Prostate gland (tissue), 2 donors: ENCODE results near the gene ANP32B. TPM values are rescaled to one million over a fixed set of nuclear protein-coding genes. Genes with fewer than 3 reads are reported as not detected.

ENCODE experiments used
- DNase-seq: peaks from one replicate; pipeline ENCODE4 v3.0.0-alpha.2; 2019; ENCODE audit warnings: low spot score
- H3K27ac ChIP-seq, 2 donors: fragments of 200-600 bp; sonication (generic); 2 replicates each; pipeline ENCODE4 v1.5.1; 2017 to 2019
- H3K27me3 ChIP-seq: fragments of 200-600 bp; sonication (generic); replicated peaks from 2 replicates; pipeline ENCODE4 v1.5.1; 2019; ENCODE audit not compliant: insufficient read depth
- H3K36me3 ChIP-seq, 2 donors: fragments of 200-600 bp; sonication (generic); 1 replicate in 1 of 2; 2 replicates in 1 of 2; pipeline versions ENCODE4 v1.5.1 to v1.8.1; 2017 to 2019
- H3K4me1 ChIP-seq: fragments of 200-600 bp; sonication (generic); replicated peaks from 2 replicates; pipeline ENCODE4 v1.5.1; 2019
- H3K4me3 ChIP-seq, 2 donors: fragments of 200-600 bp; sonication (generic); 2 replicates each; pipeline ENCODE4 v1.5.1; 2017 to 2019
- H3K9me3 ChIP-seq: fragments of 200-600 bp; sonication (generic); 2 replicates; pipeline ENCODE4 v1.5.1; 2017
- CTCF ChIP-seq, 4 experiments: fragments of 200-600 bp in 2 of 4; fragments of 450-650 bp in 2 of 4; sonication (generic) in 2 of 4; IDR thresholded peaks; 1 replicate in 3 of 4; 2 replicates in 1 of 4; pipeline ENCODE4 v1.5.1; 2016 to 2019; ENCODE audit warnings: antibody characterized with exemption in 4 of 4, mild to moderate bottlenecking in 2 of 4, moderate library complexity in 2 of 4
- POLR2A ChIP-seq: fragments of 450-650 bp; IDR thresholded peaks from one replicate; pipeline ENCODE4 v1.6.1; 2016; ENCODE audit warnings: antibody characterized with exemption, mild to moderate bottlenecking
- POLR2AphosphoS5 ChIP-seq: sonication (generic); formaldehyde crosslinking; IDR thresholded peaks from one replicate; pipeline ENCODE4 v1.6.1; 2017; ENCODE audit warnings: antibody characterized with exemption
- WGBS: methylation state at CpG from one replicate; pipeline ENCODE4 v1.1.5; 2018; 5-methylcytosine and 5-hydroxymethylcytosine counted together
- intact Hi-C: fragments of 100-400 bp; cut with DNase I; formaldehyde crosslinking; loops from one replicate; pipeline ENCODE4 v1.14.2; 2022
- total RNA-seq, 2 donors: library from RNA; depleted of rRNA; stranded (reverse); fragments of >200 nt; gene quantifications; one replicate each; pipeline ENCODE4 v1.1.0, GENCODE V29; 2016

The ANP32B gene
- 10 to 100 TPM; 22.5 to 25.1 TPM for total RNA-seq

- Histone ChIP-seq H3K27me3 (no peaks in the 10 kb centered on the region), H3K4me1 (peaks cover 9% of the 10 kb centered on the region), H3K27ac (peak within 1 kb of the TSS; percentile 97 to 99), H3K9me3 (no peaks in the 10 kb centered on the region), H3K4me3 (peak within 1 kb of the TSS; percentile 95 to 97), H3K36me3 (no peaks in the 10 kb centered on the region)
- intact Hi-C loops = loop anchor here (2.0 kb wide), 1 partner anchor 60 kb away; the partner anchor contains the start of gene TRMO
- DNase-seq = peak; percentile 85
- TF ChIP-seq POLR2A (peak; percentile 35), CTCF (IDR thresholded peaks at IDR 0.05) (peak; percentile 85 to 97 (median 90)), POLR2AphosphoS5 (no peak)
- under 1% methylated on average over 71 of the region's 105 CpGs for WGBS
Measured at GRCh38 chr9:97982683-97983588, at the start of gene ANP32B. ANP32B (plus strand) TSS chr9:97983341; CDS start chr9:97983556, 215 bp downstream.

GRCh38 chr9:97934321-97935115 is 48.6 kb upstream of the ANP32B start:
- H3K36me3 ChIP-seq = no peaks in the 10 kb centered on the region
- TF ChIP-seq CTCF (IDR thresholded peaks at IDR 0.05) (no peak), POLR2A (no peak), POLR2AphosphoS5 (no peak)
- 23% methylated on average over 6 of the region's 6 CpGs for WGBS
- no peaks in the 10 kb centered on the region for H3K27me3 ChIP-seq
- intact Hi-C loops = no loop called here
- DNase-seq = no peak
- no peak overlapping the region for H3K4me3 ChIP-seq
- no peak overlapping the region for H3K27ac ChIP-seq
- H3K9me3 ChIP-seq = no peaks in the 10 kb centered on the region
- no peaks in the 10 kb centered on the region for H3K4me1 ChIP-seq

GRCh38 chr9:97935276-97935675 is 47.9 kb upstream of the ANP32B start:
- WGBS = 87% methylated on average over 1 of the region's 1 CpG
- H3K9me3 ChIP-seq = no peaks in the 10 kb centered on the region
- no peaks in the 10 kb centered on the region for H3K36me3 ChIP-seq
- H3K27me3 ChIP-seq = no peaks in the 10 kb centered on the region
- no peak overlapping the region for H3K27ac ChIP-seq
- no peak overlapping the region for H3K4me3 ChIP-seq
- no peak for DNase-seq
- no peak for TF ChIP-seq CTCF (IDR thresholded peaks at IDR 0.05)
- TF ChIP-seq POLR2AphosphoS5 = no peak
- no peak for TF ChIP-seq POLR2A
- H3K4me1 ChIP-seq = no peaks in the 10 kb centered on the region
- intact Hi-C loops = no loop called here

GRCh38 chr9:97936998-97937397 is 46.1 kb upstream of the ANP32B start:
- Histone ChIP-seq H3K4me1 (no peaks in the 10 kb centered on the region), H3K9me3 (no peaks in the 10 kb centered on the region), H3K4me3 (no peak overlapping the region), H3K36me3 (no peaks in the 10 kb centered on the region), H3K27me3 (no peaks in the 10 kb centered on the region), H3K27ac (no peak overlapping the region)
- intact Hi-C loops = no loop called here
- no peak for TF ChIP-seq POLR2A
- TF ChIP-seq CTCF (IDR thresholded peaks at IDR 0.05) = no peak
- no peak for TF ChIP-seq POLR2AphosphoS5
- DNase-seq = no peak
